NAMALWA (cell line): ENCODE data around the gene TCF15.
"Not testable (repeated sequence)": the region's sequence is repeated elsewhere in the genome, so short reads cannot be mapped to it uniquely, and the experiment has no call there.

Experiments used
- DNase-seq: peaks from one replicate; pipeline ENCODE4 v3.0.0-alpha.2; 2015; ENCODE audit warnings: low spot score

The TCF15 gene

GRCh38 chr20:642013-642397 is 31.9 kb upstream of the TCF15 start:
- not testable (repeated sequence) for DNase-seq

- DNase-seq, result no peak
Observed at GRCh38 chr20:641516-641875, 31.4 kb upstream of the TCF15 start.

GRCh38 chr20:640674-641515 is 30.8 kb upstream of the TCF15 start:
- DNase-seq, result no peak

GRCh38 chr20:638579-638978 is 28.5 kb upstream of the TCF15 start:
- no peak for DNase-seq

- DNase-seq, result no peak
Observed at GRCh38 chr20:637559-637958, 27.4 kb upstream of the TCF15 start.

- DNase-seq, result no peak
Observed at GRCh38 chr20:635893-636338, 25.8 kb upstream of the TCF15 start.

GRCh38 chr20:635028-635892 is 25.2 kb upstream of the TCF15 start:
- no peak for DNase-seq

- no peak for DNase-seq
Observed at GRCh38 chr20:634148-634925, 24.2 kb upstream of the TCF15 start.

GRCh38 chr20:631101-631500 is 21.0 kb upstream of the TCF15 start:
- no peak for DNase-seq

GRCh38 chr20:626579-626978 is 16.5 kb upstream of the TCF15 start:
- DNase-seq, result no peak

GRCh38 chr20:625360-625932 is 15.3 kb upstream of the TCF15 start:
- DNase-seq, result no peak

GRCh38 chr20:623704-624103 is 13.6 kb upstream of the TCF15 start:
- DNase-seq, result no peak

GRCh38 chr20:623021-623420 is 12.9 kb upstream of the TCF15 start:
- no peak for DNase-seq

- DNase-seq, result no peak
Observed at GRCh38 chr20:622161-622560, 12.1 kb upstream of the TCF15 start.

GRCh38 chr20:621125-621756 is 11.1 kb upstream of the TCF15 start:
- no peak for DNase-seq

GRCh38 chr20:620246-620645 is 10.1 kb upstream of the TCF15 start:
- DNase-seq, result no peak

GRCh38 chr20:618980-619379 is 8.9 kb upstream of the TCF15 start:
- no peak for DNase-seq

GRCh38 chr20:617934-618690 is 8.0 kb upstream of the TCF15 start:
- DNase-seq, result no peak

GRCh38 chr20:615514-615913 is 5.4 kb upstream of the TCF15 start:
- peak; percentile 52 for DNase-seq

GRCh38 chr20:611843-612185 is 1.7 kb upstream of the TCF15 start:
- no peak for DNase-seq
